ENCODE data around the gene HCRTR2.

DNA sequence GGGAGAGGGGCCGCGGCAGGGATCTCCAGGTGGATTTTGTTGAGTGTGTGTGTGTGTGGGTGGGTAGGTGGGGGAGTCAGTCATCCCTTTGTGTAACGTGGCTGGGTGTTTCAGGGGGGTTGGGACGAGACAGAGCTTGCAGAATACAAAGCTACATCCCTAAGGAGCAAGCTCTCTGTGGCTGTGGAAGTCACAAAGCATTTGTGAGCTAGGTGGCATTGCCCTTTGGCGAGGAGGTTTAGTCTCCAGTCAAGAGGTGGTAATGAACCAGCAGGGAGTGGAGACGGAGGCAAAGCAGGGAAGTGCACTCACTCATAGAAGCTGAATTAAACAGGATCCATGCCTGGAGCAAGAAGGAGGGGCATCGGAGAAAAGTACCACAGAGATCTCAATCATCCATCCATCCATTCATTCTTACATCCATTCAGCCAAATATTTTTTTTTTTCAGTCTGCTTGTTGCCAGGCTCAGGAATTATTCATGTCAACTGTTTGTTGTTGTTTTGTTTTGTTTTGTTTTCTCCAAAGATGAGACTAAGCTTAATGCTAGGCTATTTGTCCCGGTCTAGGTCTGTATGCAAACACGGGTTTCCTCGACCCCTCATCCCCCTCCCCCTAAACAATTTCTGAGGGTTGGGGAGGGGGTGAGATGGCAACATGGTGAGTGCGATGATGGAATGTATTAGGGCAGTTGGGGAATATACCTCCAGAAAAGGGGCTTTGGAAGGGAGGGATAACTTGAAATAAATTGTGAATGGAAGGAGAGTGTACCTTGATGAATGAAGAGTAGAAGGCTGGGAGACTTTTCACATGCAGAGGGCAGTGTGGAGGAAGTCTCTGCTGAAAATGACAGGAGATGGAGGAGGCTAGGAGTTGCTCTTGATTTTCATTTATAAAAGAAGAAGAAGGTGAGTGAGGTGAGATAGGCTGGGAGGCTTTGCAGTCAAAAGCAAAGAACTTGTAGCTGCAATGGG lies 1.0 kb downstream of the HCRTR2 start:
- TF ChIP-seq, protein P1, sequence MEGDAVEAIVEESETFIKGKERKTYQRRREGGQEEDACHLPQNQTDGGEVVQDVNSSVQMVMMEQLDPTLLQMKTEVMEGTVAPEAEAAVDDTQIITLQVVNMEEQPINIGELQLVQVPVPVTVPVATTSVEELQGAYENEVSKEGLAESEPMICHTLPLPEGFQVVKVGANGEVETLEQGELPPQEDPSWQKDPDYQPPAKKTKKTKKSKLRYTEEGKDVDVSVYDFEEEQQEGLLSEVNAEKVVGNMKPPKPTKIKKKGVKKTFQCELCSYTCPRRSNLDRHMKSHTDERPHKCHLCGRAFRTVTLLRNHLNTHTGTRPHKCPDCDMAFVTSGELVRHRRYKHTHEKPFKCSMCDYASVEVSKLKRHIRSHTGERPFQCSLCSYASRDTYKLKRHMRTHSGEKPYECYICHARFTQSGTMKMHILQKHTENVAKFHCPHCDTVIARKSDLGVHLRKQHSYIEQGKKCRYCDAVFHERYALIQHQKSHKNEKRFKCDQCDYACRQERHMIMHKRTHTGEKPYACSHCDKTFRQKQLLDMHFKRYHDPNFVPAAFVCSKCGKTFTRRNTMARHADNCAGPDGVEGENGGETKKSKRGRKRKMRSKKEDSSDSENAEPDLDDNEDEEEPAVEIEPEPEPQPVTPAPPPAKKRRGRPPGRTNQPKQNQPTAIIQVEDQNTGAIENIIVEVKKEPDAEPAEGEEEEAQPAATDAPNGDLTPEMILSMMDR (IDR thresholded peaks at IDR 0.05): no peak
- no peak for TF ChIP-seq POLR2A (IDR thresholded peaks at IDR 0.05)
